NCI-H2196 treated with DMSO at 0.1 percent for 48 hours (cell line): ENCODE results near the gene CALML3.
"Not testable (repeated sequence)": the region's sequence is repeated elsewhere in the genome, so short reads cannot be mapped to it uniquely, and the experiment has no call there.

Experiments
- DNase-seq: peaks from one replicate; lab custom pipeline; 2025; ENCODE audit not compliant: unreplicated experiment; lab: John Stamatoyannopoulos, UW

Gene CALML3

DNA sequence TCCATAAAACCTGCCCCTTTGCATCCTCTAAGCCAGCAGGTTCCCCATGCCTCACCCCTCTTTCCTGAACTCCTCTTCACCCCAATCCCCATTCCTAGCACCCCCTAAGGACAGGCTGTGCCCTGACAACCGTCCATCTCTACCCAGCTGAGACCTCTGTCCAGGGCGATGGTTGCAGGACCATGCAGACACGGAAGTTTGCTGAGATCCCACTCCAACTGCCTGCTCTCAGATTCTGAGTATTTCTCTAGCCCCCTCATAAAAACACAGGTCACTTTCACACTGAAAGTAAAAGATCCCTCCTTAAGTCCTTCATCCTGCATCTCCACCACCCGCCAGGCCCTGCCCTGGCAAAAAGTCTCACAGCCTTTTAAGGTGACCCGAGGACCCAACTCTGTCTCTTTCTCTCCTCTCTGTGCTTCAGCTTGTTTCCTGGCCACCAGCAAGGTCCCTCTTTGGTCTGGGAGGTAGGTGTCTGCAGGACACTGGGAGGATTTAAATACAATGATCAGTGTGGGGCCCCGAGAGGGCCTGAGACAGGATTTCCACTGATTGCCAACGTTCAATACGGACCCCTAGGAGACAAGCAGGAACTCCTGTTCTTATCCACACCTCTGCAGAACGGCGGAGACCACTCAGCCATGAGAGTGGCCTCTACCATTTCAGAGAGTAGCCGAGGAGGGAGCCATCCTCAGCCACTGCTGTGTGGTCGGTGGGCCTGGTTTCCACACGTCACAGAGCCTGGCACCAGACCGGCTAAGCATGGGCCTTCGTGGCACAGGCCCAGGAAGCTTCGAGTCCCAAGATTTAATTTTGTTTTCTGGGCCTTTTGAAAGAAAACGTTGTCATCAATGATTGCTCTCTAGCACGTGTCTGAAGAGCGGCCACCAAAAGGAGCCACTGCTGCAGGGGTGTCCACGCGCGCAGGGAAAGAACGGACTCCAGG is 27.9 kb downstream of the CALML3 start:
- DNase-seq: no peak

DNA sequence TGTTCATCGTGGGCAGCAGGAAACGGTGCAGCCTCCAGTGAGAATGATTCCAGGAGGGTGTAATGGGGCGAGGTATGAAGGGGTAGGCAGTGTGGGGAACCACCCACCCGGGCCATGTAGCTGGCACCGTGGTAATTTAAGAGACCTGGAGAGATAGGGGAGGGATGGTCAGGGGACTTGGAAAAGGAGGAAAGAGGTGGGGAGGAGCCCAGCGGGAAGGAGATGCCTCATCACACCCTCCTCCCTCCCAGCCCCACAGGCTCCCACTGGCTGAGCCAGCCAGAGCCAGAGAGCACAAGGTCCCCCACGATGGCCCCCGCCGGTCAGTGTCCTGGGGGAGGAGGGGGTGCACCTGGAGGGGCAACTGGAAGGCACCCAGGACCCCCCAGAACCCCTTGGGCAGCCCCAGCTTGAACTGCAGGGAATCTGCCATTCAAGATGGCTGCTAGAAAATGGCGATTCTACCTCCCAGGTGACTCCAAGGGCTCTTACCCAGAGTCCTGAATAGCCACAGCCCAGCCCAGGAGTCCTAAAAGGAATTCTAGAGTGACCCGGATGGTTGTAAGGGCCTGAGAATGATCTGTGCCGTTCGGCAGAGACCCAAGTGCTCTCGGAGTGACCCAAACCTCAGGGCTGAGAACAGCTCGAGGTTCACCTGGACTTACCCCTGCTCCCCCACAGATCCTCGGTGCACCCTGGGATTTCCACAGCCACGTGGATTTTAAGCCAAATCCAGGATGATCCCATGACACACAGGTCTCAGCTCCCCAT is 28.8 kb downstream of the CALML3 start:
- DNase-seq: no peak

DNA sequence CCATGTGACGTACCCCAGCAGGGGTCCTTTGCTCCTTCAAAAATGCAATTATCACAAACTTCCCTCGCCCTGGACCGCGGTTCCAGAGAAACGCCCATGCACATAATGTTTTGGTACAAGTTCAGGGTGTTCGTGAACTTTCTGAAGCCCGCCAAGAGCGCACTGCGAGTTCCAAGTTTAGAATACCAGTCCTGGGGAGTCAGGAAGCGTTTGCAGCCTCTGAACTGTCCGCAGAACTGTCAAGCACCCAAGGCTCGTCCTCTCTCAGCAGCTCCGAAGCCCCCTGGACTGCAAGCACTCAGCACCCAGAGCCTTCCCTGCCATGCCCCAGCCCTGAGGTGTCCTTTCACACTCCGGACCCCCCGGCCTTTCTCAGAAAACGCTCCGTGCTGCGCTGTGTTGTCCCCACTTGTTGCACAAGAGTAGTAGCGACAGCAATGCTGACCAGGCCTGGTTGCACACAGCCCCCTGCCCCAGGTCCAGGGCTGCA is 30.3 kb downstream of the CALML3 start:
- DNase-seq: no peak

DNA sequence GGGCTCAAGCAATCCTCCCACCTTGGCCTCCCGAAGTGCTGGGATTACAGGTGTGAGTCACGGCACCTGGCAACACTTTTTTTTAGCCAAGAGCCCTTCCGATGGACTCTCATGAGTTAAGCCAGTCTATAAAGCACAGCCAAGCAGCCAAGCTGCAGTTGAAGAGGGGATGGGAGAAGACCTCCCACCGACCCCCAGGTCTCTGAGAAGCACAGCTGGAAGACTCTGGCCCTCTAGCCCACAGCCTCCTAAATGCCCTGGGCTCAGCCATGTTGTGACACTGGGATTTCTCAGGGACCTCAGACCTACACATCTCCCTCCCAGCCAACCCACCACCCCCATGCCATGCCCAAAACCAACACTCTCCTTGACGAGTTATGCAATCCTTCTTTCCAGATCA is 31.1 kb downstream of the CALML3 start:
- DNase-seq: no peak

- DNase-seq: no peak
Measured at GRCh38 chr10:5556576-5556975, 31.8 kb downstream of the CALML3 start.

DNA sequence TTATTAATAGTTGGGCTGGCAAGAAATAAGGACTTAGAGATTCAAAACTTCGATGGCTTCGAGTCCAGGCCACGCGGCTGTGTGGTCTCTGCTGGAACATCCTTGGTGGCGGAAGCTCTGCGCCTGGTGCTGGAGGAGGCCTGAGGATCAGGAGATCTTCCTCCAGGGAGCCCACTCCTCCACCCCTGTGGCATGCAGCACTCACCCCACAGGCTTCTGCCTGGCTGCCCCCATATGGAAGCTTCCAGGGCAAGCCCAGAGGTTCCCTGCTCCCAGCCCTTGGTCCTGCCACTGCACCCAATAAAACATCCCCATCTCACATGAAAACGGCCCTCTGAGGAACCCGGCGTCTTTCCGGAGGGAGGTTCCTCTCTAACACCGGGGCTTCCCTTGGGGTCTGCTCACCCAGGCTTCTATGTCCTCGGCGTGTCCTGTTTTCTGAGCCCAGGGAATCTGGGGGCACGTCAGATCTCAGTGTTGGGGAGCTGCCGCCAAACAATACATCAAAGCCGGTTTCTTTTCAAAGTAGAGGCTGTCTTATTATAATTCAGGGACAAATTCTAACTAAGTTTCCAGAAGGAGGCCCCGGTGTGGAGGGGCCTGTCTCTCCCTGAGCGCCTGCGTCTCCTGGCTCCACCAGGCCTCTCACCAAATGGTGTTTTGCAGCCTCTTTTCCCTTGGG is 32.4 kb downstream of the CALML3 start:
- no peak for DNase-seq

GRCh38 chr10:5557799-5558771 is 33.3 kb downstream of the CALML3 start:
- DNase-seq: no peak

DNA sequence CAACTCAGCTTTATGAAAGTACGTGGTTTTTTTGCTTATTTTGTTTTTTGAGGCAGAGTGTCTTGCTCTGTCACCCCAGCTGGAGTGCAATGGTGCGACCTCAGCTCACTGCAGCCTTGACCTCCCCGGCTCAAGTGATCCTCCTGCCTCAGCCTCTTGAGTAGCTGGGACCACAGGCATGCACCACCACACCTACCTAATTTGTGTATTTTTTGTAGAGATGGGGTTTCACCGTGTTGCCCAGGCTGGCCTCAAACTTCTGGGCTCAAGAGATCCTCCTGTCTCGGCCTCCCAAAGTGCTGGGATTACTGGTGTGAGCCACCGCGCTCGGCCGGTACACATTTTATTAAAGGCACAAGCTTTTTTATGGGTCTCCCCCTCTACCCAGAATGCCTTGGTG is 34.3 kb downstream of the CALML3 start:
- not testable (repeated sequence) for DNase-seq

DNA sequence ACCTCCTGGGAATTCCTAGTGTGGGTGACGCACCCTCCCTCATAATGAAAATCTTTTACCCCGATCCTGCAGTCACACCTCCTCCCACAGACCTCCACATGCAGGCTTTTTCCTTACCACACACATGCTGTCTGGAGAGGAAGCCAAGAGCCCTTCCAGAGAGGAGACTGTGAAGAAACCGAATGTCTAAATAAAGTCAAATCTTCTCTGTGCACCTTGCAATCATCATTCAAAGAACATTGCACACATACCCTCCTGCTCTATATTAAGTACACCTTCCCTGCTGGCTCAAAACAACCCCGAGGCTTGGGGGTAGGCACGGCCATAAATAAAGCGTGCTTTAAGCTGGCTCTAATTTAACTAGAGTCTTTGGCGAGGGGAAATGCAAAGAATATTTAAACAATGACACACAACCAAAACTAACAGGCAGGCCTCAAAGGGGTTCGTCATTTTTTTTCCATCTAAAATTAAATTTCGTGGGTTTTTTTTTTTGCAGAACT is 34.9 kb downstream of the CALML3 start:
- no peak for DNase-seq

GRCh38 chr10:5560142-5560816 is 35.5 kb downstream of the CALML3 start:
- DNase-seq: no peak

DNA sequence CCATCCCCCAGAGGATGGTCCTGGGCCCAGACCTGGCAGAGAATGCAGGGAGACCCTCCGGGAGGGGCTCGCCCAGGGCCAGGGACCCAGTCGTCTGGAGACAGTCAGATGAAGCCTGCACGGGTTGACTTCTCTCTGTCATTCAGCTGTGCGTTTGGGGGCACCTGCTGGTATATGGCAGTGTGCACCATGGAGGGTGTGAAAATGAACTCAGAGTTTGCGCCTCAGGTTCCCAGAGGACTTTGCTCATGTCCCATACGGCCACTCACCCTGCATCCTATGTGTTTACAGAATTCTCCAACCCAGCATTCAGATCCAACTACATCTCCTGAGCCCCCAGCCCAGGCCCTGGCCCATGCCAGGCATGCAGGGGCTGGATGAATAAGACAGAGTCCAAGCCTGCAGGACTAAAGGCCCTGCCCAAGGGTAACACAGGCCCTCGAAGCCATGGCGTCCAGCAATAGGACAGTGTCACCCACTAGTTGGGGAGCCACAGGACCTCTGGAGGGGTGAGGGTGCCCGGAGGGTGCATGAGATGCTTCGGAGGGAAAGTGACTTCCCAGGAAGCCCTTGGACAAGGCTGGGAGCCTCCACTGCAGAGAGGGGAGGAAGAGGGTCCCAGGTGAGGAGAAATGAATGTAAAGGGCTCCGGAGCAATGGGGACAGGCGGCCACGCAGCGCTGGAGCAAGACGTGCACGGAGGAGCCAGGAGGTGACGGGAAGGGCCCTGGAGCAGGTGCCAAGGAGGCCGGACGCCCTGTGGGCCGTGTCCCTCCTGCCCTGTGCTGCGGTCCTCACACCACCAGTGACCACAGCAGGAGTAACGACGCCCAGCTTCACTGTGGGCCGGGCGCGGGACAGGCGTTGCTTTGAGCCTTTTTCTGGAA is 36.3 kb downstream of the CALML3 start:
- DNase-seq: no peak

DNA sequence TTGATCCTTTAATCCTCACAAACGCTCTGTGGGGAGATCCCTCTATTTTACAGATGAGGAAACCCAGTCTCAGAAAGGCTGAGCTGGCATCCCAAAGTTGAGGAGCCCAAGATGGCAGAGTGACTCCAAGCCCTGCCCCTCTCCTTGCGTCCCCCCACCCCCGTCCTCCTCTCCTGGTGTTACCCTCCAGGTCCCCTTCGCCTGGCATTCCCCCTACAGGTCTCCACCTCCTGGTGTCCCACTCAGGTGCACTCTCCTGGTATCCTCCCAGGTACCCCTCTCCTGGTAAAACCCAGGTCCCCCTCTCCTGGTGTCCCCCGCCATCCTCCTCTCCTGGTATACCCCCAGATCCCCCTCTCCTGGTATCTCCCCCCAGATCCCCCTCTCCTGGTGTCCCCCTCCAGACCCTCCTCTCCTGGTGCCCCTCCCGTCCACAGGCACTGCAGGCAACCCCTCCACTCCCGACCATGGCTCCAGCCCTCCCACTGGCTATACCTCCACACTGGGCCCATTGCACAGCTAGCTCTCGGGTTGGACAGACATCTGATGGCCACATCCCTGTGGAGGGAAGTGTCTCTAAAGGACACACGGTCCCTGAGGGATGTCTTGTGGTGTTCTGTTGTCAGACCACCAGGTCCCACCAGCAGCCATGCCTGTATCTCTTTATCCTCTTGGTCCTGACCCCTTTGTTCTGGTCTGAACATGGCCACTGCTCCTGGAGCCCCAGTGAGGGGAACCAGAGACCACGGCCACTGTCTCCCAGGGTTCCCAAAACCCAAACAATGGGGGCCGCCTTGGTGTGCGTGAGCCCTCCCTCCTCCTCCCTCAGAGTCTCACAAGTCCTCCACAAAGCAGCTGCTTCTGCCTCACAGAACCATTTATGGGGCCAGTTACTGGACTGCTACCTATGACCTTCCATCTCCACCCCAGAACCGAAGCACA is 37.2 kb downstream of the CALML3 start:
- no peak for DNase-seq

DNA sequence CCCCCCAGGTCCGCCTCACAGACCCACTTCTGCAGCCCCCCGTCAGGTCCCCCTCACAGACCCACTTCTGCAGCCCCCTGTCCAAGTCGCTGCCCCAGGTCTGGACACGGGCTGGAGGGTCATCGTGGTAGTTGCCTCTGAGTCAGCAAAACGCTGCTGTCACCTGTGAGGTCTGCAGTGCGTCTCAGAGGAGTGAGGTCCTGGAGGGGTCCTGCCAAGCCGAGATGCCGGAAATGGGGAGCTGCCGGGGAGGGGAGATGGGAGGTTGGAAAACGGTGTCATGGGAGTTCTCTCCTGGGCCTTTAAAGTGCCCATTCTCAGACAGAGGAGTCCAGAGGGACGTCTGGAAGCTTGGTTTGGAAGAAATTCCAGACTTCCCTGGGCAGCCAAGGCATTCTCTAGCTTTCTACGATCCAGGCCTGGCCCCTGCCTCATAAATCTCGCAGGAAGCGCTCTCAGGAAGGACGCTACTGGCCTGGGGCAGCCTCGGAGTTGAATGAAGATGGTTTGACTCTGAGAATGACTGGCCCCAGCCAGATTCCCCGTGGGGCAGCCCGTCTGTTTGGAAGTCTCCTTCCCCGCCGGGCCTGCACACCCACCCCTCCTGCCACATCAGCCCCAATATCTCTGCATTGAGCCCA is 38.7 kb downstream of the CALML3 start:
- DNase-seq: no peak

GRCh38 chr10:5563991-5564536 is 39.3 kb downstream of the CALML3 start:
- no peak for DNase-seq

GRCh38 chr10:5564537-5565204 is 39.9 kb downstream of the CALML3 start:
- DNase-seq: no peak

DNA sequence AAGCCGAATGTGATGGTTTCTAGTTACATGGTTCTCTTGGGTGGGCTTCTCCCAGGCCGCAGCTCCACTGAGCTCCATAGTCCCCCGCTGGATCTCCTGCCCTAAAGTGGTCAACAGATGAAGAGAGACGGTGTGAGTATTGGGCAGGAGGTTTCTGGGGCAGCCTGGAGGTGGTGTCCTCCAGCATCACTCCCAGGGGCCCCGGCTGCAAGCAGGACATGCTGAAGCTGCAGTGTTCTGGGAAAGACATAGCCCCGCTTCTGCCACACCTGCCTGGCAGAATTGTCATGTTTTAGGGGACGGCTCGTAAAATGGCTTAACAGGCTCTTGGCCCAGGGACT is 40.4 kb downstream of the CALML3 start:
- DNase-seq: no peak
